DMS53 treated with DMSO at 0.1 percent for 48 hours (cell line): ENCODE results near the gene ALKAL2.

Source experiments
- DNase-seq: peaks from one replicate; lab custom pipeline; 2025; ENCODE audit not compliant: unreplicated experiment; lab: John Stamatoyannopoulos, UW

The ALKAL2 gene

DNA sequence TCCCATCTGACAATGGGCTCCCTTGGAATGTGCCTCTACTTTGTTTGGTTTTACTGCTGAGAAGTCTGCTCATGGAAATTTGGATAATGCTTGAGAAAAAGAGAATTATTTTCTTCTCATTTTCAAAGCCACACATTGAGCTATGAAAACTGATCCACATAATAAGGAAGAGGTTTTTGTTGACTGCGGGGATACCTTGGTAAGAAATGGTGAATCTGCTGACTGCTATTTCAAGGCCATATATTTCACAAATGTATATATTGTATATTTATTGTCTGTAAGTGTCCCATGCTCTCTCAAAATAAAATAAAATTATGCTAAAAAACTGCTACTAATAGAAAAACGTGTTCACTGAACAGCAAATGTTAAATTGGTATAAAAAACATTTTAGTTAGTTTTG lies 39.2 kb downstream of the ALKAL2 start:
- no peak for DNase-seq

DNA sequence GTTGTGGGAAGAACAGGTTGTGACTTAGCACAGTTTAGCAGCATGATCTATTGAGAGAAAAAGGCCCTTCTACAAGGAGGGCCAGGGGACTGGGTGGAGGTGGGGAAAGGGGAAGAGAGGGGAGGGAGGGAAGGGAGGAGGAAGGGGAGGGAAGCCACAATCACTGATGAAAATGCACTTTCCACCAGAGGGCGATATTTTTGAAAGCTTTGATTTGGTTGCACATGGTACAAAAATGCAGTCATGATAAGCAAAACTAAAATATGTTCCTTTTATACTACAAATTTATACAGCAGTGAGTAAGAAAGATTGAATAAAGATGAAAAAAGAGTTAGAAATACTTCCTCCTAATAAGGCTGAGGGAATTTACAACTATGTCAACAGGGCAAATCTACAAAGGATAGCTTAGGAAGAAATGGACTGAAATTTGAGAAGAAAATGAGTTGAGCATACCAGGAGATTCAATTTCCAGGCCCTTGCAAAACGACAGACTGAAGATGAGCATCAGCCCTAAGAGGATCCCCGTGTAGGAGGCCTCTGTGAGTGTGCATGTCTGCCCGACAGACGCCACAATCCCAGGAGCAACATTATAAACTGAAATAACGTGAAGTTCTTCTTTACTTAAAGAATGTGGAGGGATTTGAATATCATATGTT lies 41.3 kb downstream of the ALKAL2 start:
- DNase-seq, result no peak

DNA sequence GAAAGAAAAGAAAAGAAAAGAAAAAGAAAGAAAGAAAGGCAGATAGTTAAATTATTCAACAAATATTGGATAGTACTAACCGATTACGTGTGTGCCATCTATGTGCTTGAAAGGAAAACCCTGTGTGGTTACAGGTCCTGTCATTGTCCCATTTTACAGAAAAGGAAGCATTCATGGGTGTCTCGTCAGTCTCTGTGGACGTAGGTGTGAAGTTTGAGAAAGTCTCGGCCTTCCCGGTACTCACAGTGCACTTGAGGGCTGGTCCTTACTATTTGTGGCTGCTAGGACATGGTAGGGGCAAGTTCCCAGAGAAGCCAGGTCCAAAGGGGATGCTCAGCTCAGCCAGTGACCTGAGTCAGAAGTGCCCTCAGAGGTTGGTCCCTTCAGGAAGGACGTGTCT lies 43.3 kb downstream of the ALKAL2 start:
- no peak for DNase-seq

DNA sequence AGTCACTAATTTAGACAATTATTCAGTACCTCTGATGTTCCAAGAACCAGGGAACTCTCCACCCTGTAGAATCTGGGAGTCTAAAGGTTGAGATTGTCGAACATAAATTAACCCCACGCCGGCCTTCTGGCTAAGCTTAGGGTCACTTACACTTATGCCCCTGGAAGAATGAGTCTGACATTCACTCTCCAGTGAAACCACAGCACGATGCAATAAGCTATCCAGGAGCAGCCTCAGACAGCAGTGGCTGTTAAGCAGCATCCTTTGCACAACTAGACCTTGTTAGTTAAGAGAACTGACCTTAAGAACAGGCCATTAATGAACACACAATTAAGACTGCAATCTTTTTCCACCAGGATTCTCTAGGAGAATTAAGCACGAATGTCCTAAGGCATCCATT lies 49.0 kb downstream of the ALKAL2 start:
- DNase-seq, result no peak

DNA sequence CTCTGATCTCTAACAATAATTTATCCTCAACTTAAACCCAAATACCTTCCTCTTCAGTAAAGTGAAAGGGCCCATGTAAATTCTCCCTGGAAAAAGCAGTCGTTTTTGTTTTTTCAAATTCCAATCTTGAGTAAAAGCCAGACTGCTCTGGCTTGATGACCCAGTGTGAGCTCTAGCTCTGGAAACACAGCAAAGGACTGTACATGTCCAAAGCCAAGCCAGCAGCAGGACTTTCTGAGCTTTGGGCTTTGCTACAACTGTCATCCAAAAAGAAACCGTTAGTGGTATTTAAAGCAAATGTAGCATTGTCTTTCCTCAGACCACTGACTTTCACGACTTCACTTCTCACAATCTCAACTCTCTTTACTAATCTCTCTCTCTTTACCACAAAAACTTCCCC lies 49.5 kb downstream of the ALKAL2 start:
- no peak for DNase-seq

DNA sequence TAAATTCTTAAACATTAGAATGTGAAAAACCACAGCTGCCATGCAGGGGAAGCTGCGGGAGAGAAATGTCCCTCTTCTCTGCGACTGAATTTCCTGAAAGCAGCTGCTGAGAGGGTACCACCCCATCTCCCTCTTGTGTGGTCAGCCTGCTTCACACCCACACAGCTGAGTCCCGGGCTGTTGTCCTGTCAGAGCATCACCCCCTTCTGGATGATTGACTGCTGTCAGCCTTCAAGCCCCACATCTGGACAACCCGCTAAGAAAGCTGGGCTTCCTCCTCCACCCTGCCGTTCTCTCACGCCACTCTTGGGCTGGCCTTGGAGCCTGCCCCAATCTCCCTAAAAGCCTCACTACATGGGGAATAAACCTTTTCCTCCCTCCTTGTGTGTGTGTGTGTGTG lies 50.0 kb downstream of the ALKAL2 start:
- DNase-seq, result no peak

DNA sequence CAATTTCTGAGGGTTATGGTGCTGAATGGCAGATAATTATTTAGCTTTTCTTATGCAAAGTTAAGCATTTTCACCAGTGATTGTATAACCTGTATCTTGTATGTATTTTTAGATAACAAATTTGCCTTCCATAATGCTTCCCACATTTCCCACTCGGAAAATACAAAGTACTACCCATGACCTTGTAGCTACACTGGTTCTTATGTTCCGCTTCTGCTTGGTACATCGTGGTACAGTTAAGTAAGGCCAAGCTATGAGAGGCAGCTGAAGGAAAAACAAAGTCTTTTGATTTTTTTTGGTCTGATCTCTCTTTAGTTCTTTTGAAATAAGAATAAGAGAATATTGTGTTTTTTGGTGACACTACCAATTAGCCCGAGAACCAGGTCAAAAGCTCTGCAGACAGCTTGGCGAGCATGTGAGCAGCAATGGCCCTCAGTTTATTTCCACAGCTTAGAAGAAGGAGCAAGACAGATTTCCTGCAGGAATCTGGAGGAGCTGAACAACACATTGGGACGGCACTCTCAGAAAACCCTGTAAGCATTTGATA lies 50.8 kb downstream of the ALKAL2 start:
- DNase-seq, result no peak

DNA sequence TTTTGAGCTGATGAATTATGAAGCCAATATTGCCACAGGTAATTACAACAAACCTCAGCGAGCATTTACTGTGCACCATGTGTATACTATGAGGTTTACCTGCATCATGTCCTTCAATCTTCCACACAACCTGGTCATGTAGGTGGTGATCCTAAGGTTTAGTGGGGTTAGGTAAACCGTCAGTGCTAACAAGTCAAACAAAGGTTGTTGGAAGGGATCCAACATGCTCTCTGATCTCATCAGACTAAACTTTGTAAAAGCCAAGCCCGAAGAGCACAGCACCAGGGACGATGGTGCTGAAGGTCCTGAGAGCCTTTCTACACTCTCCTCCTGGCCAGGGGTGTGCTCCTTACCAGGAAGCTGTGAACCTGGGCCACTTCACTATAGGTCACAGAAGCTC lies 53.5 kb downstream of the ALKAL2 start:
- no peak for DNase-seq

DNA sequence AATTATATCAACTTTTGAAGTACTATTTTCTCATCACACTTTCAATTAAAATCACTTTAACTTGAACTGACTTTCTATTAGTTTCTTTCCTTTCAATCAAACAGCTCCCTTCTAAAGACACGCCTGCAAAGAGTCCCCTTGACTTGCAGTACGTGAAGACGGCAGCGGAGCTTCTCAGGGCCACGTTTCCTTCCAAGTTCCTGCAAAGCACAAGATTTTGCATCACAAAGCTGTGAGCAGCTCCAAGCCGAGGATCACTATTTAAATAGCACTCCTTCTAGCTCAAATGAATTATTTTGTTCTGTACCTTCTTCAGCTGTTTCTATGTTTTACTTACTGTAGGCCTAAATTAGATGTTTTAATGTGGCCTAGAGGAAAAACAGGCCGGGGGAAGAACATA lies 54.9 kb downstream of the ALKAL2 start:
- DNase-seq, result no peak

DNA sequence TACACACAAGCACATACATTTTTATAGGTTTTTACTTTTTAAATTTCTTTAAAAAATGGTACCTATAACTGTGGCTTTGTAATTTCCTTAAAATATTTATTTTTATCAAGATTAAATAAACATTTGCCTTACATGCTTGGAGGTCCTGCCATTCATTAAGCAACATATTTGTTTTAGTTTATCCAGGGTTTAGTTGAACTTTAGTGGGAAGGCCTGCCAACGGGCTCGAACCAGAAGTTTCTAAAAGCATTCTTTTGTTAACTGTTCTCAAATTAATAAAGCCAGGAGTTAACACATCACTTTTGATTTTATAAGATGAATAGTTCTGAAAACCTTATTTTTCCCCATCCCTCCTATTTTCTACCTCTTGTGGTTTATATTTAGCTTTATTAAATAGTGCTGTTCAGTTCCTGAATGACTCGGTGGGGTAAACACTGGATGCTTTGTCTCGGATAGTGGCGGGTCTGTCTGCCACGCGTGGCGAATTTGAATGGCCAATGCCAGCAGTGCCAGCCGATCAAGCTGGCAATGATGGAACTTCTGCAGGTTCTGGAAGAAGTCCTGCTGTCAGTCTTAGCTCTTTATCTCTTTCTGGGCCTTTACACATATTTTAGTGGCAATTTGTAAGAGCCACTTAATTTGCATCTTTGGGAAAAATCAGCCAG lies 56.2 kb downstream of the ALKAL2 start:
- DNase-seq, result no peak
